Femur (tissue), 1 donor: ENCODE results near the gene APC.
"Not testable (repeated sequence)": the region's sequence is repeated elsewhere in the genome, so short reads cannot be mapped to it uniquely, and the experiment has no call there.

Source experiments
- DNase-seq: peaks from one replicate; pipeline ENCODE4 v3.0.0-alpha.2; 2017

APC gene

DNA sequence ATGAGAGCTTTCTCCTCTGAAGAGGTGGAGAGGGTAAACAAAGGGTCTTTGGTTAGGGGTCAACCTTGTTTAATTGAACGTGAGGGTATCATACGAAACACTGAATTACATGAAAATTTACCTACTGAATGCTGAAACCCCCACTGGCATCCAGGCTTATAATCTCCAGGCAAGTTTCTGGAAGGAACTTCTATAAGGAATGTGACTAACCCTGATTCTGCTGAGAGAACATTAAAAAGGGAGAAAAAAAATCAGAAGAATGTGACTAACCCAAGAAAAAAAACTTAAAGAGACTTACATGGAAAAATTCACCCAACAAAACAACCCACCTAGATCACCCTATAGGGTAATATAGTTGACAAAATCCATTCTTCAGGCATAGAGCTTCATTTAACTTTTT is 55.5 kb downstream of the APC start:
- no peak for DNase-seq

DNA sequence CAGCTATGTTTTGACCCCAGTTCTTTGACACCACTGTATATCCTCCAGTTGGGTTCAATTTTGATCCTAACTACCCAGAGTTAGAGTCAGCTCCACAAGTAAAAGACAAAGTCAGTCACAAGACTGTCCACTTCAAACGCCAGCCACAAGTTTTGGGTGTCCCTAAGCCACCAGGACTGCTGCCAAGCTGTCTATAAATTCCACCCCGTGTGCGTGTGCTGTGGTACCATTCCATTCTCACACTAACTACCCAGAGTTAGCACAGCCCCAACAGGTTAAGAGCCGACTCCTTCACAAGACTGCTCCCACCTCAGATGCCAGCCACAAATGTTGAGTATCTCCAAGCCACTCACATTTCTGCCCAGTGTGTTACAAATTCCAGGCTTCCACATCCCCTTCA is 56.7 kb downstream of the APC start:
- no peak for DNase-seq

GRCh38 chr5:112795342-112795741 is 57.7 kb downstream of the APC start:
- DNase-seq, result no peak

DNA sequence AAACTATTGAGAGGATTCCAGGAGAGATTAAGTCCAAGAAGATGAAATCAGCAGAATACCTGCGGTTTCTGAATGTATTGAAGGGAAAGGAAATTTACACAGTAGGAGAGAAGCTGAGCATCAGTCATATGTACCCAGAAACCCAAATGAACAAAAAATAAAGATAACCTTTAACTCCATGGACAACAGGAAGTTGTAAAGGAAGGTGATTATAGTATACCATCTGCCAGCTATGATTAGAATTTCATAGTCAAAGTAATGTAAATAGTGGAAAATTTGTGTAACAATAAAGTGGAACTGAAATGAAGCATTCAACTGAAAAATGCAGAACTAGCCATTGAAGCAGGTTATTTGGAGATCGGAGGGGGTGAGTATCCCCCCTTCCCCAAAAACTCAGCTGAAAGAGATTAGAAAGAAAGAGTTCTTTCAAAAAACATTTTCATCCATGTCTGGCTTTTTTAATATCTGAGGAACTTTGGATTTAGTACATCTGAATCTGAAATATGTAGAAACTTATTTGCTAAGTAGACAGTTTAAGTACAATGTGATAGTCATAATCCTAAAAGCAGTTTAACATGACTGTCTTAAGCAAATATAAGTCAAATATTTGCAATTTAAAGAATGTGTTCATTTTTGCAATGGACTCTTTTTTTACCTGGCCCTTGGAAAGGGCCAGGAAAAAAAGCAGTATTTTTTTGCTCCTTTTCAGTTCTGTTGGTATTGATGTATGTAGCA is 58.4 kb downstream of the APC start:
- no peak for DNase-seq

DNA sequence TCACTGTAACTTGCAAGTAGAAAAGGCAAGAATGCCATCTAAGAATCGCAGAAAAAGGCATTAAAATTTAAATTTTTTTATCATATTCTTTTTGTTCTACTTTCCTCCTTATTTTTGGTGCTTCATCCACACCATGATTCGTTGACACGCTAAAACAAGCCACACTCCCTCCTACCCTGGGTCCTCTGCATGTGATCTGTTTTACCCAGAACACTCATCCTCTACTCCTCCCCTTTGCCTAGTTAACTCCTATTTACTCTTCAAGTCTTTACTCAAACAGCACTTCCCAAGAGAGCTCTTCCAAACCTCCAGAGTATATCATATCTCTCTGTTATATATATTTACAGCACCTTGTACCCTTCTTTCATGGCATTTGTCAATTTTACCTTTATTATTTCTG is 62.0 kb downstream of the APC start:
- DNase-seq, result no peak

DNA sequence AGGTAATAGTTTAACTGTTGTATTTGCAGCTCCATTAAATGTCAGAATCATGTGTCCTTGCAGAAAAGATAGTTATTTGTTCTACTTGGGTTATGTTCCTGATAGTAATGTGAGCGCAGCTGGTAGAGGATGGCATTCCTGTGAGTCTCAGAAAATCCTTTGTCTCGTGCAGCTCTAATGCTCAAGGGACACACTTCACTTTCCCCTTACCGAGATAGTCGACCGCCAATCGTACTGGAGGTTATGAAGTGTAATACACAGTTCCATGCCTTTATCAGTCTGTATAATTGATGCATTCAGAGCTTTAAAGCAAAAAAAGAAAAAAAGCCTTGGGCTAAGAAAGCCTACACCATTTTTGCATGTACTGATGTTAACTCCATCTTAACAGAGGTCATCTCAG is 63.2 kb downstream of the APC start:
- no peak for DNase-seq

GRCh38 chr5:112811023-112811422 is 73.3 kb downstream of the APC start:
- no peak for DNase-seq

GRCh38 chr5:112812549-112812948 is 74.9 kb downstream of the APC start:
- no peak for DNase-seq

- DNase-seq, result no peak
These were observed 82.6 kb downstream of the APC start for GRCh38 chr5:112820246-112820645.

DNA sequence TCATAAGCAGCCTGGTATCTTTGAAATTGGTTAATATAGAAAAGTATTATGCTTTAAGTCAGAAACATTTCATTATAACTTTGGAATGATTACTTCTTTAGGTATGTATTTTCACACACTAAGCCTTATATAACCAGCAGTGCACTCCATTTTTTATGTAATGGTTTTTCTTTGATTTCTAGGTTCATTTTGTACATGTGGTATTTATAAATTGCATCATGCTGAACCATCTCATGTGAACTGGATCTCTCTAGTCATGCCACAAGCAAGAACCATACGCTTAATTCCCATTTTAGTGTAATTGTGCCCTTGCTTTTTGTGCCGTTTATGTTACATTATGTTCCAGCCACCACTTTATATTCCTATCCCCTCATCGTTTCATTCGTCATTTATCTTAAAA is 84.8 kb downstream of the APC start:
- no peak for DNase-seq

DNA sequence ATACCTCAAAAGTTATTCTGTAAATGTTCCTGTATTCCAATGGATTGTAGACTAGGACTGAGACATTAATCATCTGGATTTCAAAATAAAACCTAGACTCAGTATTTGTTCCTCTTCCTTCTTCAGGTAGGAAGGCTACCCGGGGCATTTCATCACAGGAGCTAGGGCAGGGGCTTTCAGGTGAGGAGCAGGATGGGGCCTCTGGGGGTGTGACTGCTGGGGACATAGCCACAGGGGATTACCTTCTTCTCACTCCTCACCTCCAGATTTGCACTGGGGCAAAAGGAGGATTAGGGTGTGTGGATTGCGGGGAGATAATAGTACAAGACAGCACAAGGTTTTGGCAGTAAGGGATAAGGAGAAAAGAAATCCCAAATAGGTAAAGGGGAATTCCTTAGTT is 85.5 kb downstream of the APC start:
- no peak for DNase-seq

DNA sequence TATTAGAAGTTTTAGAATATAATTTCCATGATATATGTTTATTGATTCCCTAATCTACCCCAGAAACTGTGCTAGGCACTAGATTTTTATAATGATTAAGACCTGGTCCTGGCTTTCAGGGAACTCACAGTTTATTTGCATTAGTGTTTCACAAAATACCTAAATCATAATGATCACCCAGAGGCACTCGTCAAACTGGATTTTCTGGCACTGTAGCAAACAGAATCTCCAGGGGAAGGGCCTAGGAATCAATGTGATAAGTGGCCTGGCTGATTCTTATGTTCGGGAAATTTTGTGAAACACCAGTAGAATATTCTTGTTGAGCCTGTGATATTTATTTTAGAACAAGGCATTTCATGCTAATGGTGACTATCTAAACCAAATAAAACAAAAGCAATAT is 86.0 kb downstream of the APC start:
- no peak for DNase-seq

GRCh38 chr5:112824197-112824596 is 86.5 kb downstream of the APC start:
- DNase-seq, result no peak

- DNase-seq, result no peak
These were observed 92.7 kb downstream of the APC start for GRCh38 chr5:112830378-112830777.

DNA sequence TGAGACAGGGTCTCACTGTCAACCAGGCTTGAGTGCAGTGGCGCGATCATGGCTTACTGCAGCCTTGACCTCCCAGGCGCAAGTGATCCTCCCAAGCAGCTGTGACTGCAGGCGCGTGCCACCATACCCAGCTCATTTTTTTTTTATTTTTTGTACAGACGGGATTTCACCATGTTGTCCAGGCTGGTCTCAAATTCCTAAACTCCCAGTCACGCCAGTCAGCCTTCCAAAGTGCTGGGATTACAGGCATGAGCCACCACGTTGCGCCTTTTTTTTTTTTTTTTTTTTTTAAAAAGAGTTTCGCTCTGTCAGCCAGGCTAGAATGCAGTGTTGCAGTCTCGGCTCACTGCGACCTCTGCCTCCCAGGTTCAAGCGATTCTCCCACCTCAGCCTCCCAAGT is 96.3 kb downstream of the APC start:
- no peak for DNase-seq

- no peak for DNase-seq
These were observed 106.8 kb downstream of the APC start for GRCh38 chr5:112844489-112844888.

DNA sequence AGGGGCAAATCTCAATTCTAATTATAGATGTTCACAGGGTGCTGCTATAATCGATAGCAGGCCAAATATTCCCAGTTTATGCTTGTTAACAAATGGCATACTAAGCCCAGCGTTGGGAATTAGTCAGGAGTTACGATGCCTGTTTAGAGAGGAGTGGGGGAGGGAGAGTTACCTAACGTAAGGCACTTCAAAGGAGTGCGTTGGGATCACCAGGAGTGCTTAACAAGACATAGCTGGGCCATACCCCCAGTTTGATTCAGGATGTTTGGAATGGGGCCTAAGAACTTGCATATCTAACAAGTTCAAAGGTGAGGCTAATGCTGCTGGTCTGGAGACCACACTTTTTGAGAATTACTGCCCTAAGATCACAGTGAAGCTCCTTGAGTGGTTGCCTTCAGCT is 108.9 kb downstream of the APC start:
- DNase-seq, result no peak

DNA sequence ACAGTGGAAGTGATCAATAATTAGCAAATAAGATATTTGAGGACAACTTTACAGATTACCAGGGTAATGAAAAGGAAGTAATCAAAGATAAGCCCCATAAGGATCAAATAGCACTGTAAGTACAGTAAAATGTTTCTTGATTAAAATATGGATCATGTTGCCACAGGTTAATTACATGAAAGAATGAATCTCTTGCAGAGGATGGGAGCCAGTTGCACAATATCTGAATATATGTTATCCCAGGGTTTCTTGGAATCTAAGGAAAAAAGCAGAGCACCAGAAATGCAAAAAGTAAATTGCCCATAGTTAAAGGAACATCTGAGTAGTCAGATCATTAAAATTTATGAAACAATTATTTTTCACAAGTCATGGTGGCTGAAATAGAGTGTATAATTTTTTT is 109.6 kb downstream of the APC start:
- no peak for DNase-seq

- DNase-seq, result no peak
These were observed 110.6 kb downstream of the APC start for GRCh38 chr5:112848116-112848811.

DNA sequence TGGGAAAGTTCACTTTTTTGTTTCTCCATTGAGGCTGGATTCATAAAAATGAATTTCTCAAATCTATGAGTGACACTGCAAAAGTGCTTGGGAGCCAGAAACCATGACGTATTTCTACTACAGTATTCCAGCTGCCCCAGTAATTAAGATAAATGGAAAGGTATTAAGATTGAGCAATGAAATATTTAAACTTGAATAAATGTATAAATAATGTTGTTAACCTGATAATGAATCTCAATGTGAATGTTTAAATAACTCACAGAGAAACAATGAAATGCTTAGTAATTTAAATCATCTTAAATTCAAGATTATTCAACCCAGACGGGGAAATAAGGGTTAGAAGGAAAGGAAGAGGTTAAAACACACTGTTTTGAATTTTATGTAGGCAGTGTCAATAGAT is 112.2 kb downstream of the APC start:
- no peak for DNase-seq

- no peak for DNase-seq
These were observed 117.0 kb downstream of the APC start for GRCh38 chr5:112854651-112855050.

DNA sequence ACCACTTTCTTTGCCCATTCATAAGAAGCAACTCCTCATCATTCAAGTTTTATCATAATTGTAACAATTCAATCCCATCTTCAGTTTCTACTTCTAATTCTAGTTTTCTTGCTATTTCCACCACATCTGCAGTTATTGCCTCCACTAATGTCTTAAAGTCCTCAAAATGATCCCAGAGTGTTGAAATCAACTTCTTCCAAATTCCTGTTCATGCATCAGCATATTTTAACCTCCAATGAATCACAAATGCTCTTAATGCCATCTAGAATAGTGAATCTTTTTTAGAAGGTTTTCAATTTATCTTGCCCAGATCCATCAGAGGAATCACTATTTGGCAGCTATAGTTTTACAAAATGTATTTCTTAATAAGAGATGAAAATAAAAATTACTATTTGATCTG is 120.2 kb downstream of the APC start:
- DNase-seq, result no peak

DNA sequence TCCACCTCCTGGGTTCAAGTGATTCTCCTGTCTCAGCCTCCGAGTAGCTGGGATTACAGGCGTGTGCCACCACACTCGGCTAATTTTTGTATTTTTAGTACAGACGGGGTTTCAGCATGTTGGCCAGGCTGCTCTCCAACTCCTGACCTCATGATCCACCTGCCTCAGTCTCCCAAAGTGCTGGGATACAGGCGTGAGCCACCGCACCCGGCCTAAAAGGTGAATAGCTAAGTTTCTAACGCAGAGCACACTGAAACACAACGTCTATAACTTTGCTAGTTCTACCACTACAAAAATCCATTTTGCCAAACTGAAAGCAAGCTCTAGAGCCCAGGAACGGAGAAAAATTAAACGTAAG is 122.9 kb downstream of the APC start:
- DNase-seq, result not testable (repeated sequence)

DNA sequence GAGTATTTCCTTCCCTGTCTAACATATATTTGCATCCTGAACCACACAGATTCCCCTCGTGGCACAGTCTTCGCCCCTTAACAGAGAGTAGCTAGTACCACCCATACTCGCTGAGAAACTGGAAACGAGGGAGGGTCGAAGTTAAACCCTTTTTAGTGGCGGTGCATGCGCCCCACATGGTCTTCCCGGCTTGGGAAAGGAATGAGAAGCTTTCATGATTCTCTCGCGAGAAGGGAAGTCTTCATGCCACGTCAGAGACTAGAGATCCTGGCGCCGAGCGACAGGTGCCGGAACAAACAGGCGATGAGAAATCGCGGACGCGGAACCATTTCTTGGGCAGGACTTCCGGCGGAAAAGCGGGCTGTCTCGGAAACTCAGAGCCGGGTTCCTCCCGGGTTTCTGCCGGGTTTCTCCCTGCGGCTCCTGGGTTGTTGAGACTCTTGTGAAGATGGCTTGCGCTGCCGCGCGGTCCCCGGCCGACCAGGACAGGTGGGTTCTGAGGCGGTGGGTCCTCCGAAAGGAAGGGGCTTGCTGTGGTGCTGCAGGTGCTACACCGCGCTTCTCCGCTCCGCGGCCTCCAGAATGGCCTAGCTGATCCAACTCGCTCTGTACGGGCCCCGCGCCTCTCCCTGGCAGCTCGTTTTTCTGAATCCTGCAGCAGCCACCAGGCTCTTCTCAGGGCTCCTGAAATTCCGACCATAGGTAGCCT is 123.4 kb downstream of the APC start, which contains the start of gene SRP19:
Gene SRP19, plus strand, starts transcription at position 359 of the 709 bp plus-strand sequence. Its CDS starts 90 bp downstream, at position 449.
- peak; percentile 98 for DNase-seq
